IMR-90 (cell line): ENCODE measurements around the gene POLR2F. TPM values are rescaled to one million over a fixed set of nuclear protein-coding genes. Genes with fewer than 3 reads are reported as not detected.
A peak's percentile ranks its signal among the peaks of the same experiment; 100 is the strongest.

ENCODE experiments used
- ATAC-seq: fragments of 200-7000 bp; cut with Tn5 transposase; 2 replicates; pipeline ENCODE4 v1.9.1; 2020; ENCODE audit warnings: low read depth, mild to moderate bottlenecking, moderate library complexity
- BruUV-seq: library from RNA; stranded (reverse); fragments of 400-500 nt; replicated peaks from 2 replicates; lab custom pipeline; 2021; lab: Mats Ljungman, UMichigan
- CTCF ChIA-PET: fragments of 300-600 bp; formaldehyde crosslinking; extraction: SDS; loops from one replicate; lab custom pipeline; 2021; ENCODE audit warnings: antibody characterized with exemption; lab: Yijun Ruan, JAX
- POLR2A ChIA-PET: fragments of 300-600 bp; sonication (Branson Sonifier 250); formaldehyde crosslinking; loops from one replicate; lab custom pipeline; 2022; ENCODE audit warnings: antibody characterized with exemption; ENCODE audit not compliant: unreplicated experiment; lab: Charles Lee
- DNase-seq: peaks from one replicate; pipeline ENCODE4 v3.0.0; 2013
- H2AFZ ChIP-seq: replicated peaks from 2 replicates; pipeline ENCODE3; 2013; ENCODE audit warnings: low read length, mild to moderate bottlenecking; ENCODE audit not compliant: poor library complexity
- H2AK5ac ChIP-seq: 2 replicates; pipeline ENCODE4 v1.6.1; 2013; ENCODE audit warnings: low read depth, low read length, inconsistent platforms
- H2AK9ac ChIP-seq: replicated peaks from 2 replicates; pipeline ENCODE3; 2013; ENCODE audit warnings: mild to moderate bottlenecking, low read depth, low read length, moderate library complexity; ENCODE audit not compliant: poor library complexity
- H2BK120ac ChIP-seq: 2 replicates; pipeline ENCODE4 v1.6.1; 2013; ENCODE audit warnings: low read depth, low read length, inconsistent platforms
- H2BK15ac ChIP-seq: 3 replicates; pipeline ENCODE4 v1.6.1; 2013; ENCODE audit warnings: low read depth, low read length, inconsistent platforms
- H2BK20ac ChIP-seq: 2 replicates; pipeline ENCODE4 v1.6.1; 2013; ENCODE audit warnings: low read depth, mild to moderate bottlenecking, inconsistent platforms, low read length, moderate library complexity
- H2BK5ac ChIP-seq: 2 replicates; pipeline ENCODE4 v1.6.1; 2013; ENCODE audit warnings: mild to moderate bottlenecking, low read depth, low read length, inconsistent platforms; ENCODE audit not compliant: poor library complexity, severe bottlenecking
- H3K14ac ChIP-seq: replicated peaks from 2 replicates; pipeline ENCODE4 v1.6.1; 2013; ENCODE audit warnings: low read depth, low read length, inconsistent platforms
- H3K18ac ChIP-seq: 2 replicates; pipeline ENCODE4 v1.6.1; 2013; ENCODE audit warnings: low read depth, low read length, control low read depth
- H3K23ac ChIP-seq: 2 replicates; pipeline ENCODE4 v1.6.1; 2013; ENCODE audit warnings: low read depth, low read length, inconsistent platforms
- H3K27ac ChIP-seq: 2 replicates; pipeline ENCODE4 v1.5.1; 2013; ENCODE audit warnings: mild to moderate bottlenecking, control low read depth, low read length; ENCODE audit not compliant: insufficient read depth
- H3K27me3 ChIP-seq: 2 replicates; pipeline ENCODE4 v1.6.1; 2013; ENCODE audit warnings: low read length; ENCODE audit not compliant: control insufficient read depth, insufficient read depth
- H3K36me3 ChIP-seq: 2 replicates; pipeline ENCODE4 v1.6.1; 2013; ENCODE audit warnings: low read length, mixed read lengths; ENCODE audit not compliant: control insufficient read depth, insufficient read depth
- H3K4ac ChIP-seq: 2 replicates; pipeline ENCODE4 v1.6.1; 2013; ENCODE audit warnings: low read depth, low read length, inconsistent platforms
- H3K4me1 ChIP-seq: 2 replicates; pipeline ENCODE4 v1.6.1; 2013; ENCODE audit warnings: low read length, mixed read lengths; ENCODE audit not compliant: control insufficient read depth, insufficient read depth
- H3K4me2 ChIP-seq: 2 replicates; pipeline ENCODE4 v1.6.1; 2013; ENCODE audit warnings: low read depth, mild to moderate bottlenecking, control low read depth, low read length, moderate library complexity
- H3K4me3 ChIP-seq: 2 replicates; pipeline ENCODE4 v1.5.1; 2013; ENCODE audit warnings: low read depth, mild to moderate bottlenecking, control low read depth, low read length, moderate library complexity; ENCODE audit not compliant: insufficient read depth
- H3K56ac ChIP-seq: 2 replicates; pipeline ENCODE4 v1.6.1; 2013; ENCODE audit warnings: low read length, inconsistent platforms; ENCODE audit not compliant: insufficient read depth; ENCODE audit errors: extremely low read depth
- H3K79me1 ChIP-seq, 2 experiments: 2 replicates each; pipeline ENCODE4 v1.6.1; 2013; ENCODE audit warnings: low read length in 2 of 2, inconsistent platforms in 1 of 2, low read depth in 1 of 2
- H3K9ac ChIP-seq: 2 replicates; pipeline ENCODE4 v1.6.1; 2013; ENCODE audit warnings: low read depth, low read length, control low read depth
- H3K9me1 ChIP-seq: 2 replicates; pipeline ENCODE4 v1.6.1; 2013; ENCODE audit warnings: low read length, inconsistent platforms; ENCODE audit not compliant: insufficient read depth
- H3K9me3 ChIP-seq: 2 replicates; pipeline ENCODE4 v1.6.1; 2013; ENCODE audit warnings: low read length; ENCODE audit not compliant: control insufficient read depth, insufficient read depth
- H4K20me1 ChIP-seq: 2 replicates; pipeline ENCODE4 v1.6.1; 2013; ENCODE audit warnings: low read length, inconsistent platforms; ENCODE audit not compliant: insufficient read depth
- H4K5ac ChIP-seq: 2 replicates; pipeline ENCODE4 v1.6.1; 2013; ENCODE audit warnings: mild to moderate bottlenecking, low read depth, low read length, control low read depth
- H4K8ac ChIP-seq, 2 experiments: 2 replicates each; pipeline ENCODE4 v1.6.1; 2013; ENCODE audit warnings: low read depth in 2 of 2, low read length in 2 of 2, control low read depth in 1 of 2, inconsistent platforms in 1 of 2
- H4K91ac ChIP-seq: 2 replicates; pipeline ENCODE4 v1.6.1; 2013; ENCODE audit warnings: low read depth, low read length, inconsistent platforms; ENCODE audit not compliant: insufficient read depth
- CHD1 ChIP-seq: IDR thresholded peaks from 2 replicates; pipeline ENCODE4 v1.6.1; 2012; ENCODE audit warnings: low read depth, low read length, improper control_type of control experiment
- MAFK ChIP-seq: IDR thresholded peaks from 2 replicates; pipeline ENCODE4 v1.6.1; 2012; ENCODE audit warnings: low read depth, low read length, improper control_type of control experiment
- POLR2A ChIP-seq: IDR thresholded peaks from 2 replicates; pipeline ENCODE4 v1.6.1; 2012; ENCODE audit warnings: mild to moderate bottlenecking, low read depth, low read length
- RCOR1 ChIP-seq: IDR thresholded peaks from 2 replicates; pipeline ENCODE4 v1.6.1; 2012; ENCODE audit warnings: mild to moderate bottlenecking, low read length, improper control_type of control experiment; ENCODE audit not compliant: insufficient replicate concordance
- WGBS, 2 experiments: methylation state at CpG; one replicate each; pipeline versions ENCODE4 v1.1.5 to v1.1.7; 2013; ENCODE audit warnings: missing lambda C conversion rate in 2 of 2; ENCODE audit not compliant: insufficient read length in 1 of 2; ENCODE audit errors: extremely low coverage in 2 of 2; 5-methylcytosine and 5-hydroxymethylcytosine counted together
- dilution Hi-C: fragments of 300-500 bp; cut with HindIII; formaldehyde crosslinking; loops from one replicate; pipeline ENCODE4 v1.14.3; 2018; ENCODE audit warnings: low sequenced_read_pairs; ENCODE audit not compliant: unreplicated experiment
- in situ Hi-C: fragments of 300-500 bp; cut with MboI; formaldehyde crosslinking; loops from 3 replicates; pipeline ENCODE4 v1.14.3; 2019; ENCODE audit warnings: low sequenced_read_pairs, inconsistent platforms, mixed read lengths
- intact Hi-C: fragments of 100-400 bp; cut with micrococcal nuclease; formaldehyde crosslinking; loops from 2 replicates; pipeline ENCODE4 v1.10.0; 2022
- polyA plus RNA-seq, 3 experiments: library from polyadenylated mRNA; depleted of rRNA; stranded (reverse); fragments of >200 nt; gene quantifications; 2 replicates each; pipeline ENCODE4 v1.2.3, GENCODE V29; 2012; ENCODE audit warnings: low replicate concordance in 1 of 3
- total RNA-seq: library from RNA; depleted of rRNA; stranded (reverse); fragments of >200 nt; gene quantifications from 2 replicates; pipeline ENCODE4 v1.2.3, GENCODE V29; 2012

Gene POLR2F
- total and polyA plus RNA-seq, 2 of the 4 experiments (the other 2 are of a cell fraction), result 26.0 to 147 TPM

GRCh38 chr22:37991731-37992442 is 38.4 kb downstream of the POLR2F start:
- WGBS, 2 experiments, result 86% methylated on average over 2 of the region's 6 CpGs; no CpG with 5 or more reads in 1 of the 2 experiments
- POLR2A ChIA-PET, result no interaction called here

More at GRCh38 chr22:37991731-37992442, 38.4 kb downstream of the POLR2F start:
- dilution Hi-C loops (no loop called here), in situ Hi-C loops (no loop called here), intact Hi-C loops (no loop called here)
- no peaks in the 10 kb centered on the region for H3K4me1 ChIP-seq
- H3K9ac ChIP-seq, result no peak overlapping the region
- H2AK5ac ChIP-seq, result no peak overlapping the region
- no peak overlapping the region for H2AK9ac ChIP-seq
- BruUV-seq, result no TSS peak
- peaks cover 8% of the 10 kb centered on the region; the same call in 1 of the 2 replicates for H3K9me1 ChIP-seq
- CTCF ChIA-PET, result no interaction called here
- H2AFZ ChIP-seq, result peak overlapping the region; percentile 58
- no peak overlapping the region for H3K27ac ChIP-seq
- no peaks in the 10 kb centered on the region for H3K79me1 ChIP-seq
- no peak overlapping the region for H3K18ac ChIP-seq
- no peak overlapping the region for H3K4ac ChIP-seq
- H4K91ac ChIP-seq, result no peak overlapping the region
- H4K8ac ChIP-seq, result no peak overlapping the region
- H3K56ac ChIP-seq, result no peak overlapping the region
- H3K14ac ChIP-seq, result no peak overlapping the region
- no peak overlapping the region for H2BK120ac ChIP-seq
- DNase-seq (peak; percentile 15), ATAC-seq (no peak)
- no peak overlapping the region for H2BK20ac ChIP-seq
- no peak overlapping the region for H4K5ac ChIP-seq
- TF ChIP-seq MAFK (no peak), RCOR1 (no peak), CHD1 (no peak), POLR2A (no peak)
- no peak overlapping the region; the same call in 1 of the 2 replicates for H3K23ac ChIP-seq
- peaks cover 1% of the 10 kb centered on the region; the same call in 1 of the 2 replicates for H3K27me3 ChIP-seq
- no peaks in the 10 kb centered on the region for H3K9me3 ChIP-seq
- H3K4me2 ChIP-seq, result no peak overlapping the region
- no peak overlapping the region for H2BK15ac ChIP-seq
- H2BK5ac ChIP-seq, result no peak overlapping the region
- H3K4me3 ChIP-seq, result no peak overlapping the region
- no peaks in the 10 kb centered on the region for H4K20me1 ChIP-seq
- H3K36me3 ChIP-seq, result no peaks in the 10 kb centered on the region
